IMR-90 (cell line): ENCODE measurements around the gene MICU1. TPM values are rescaled to one million over a fixed set of nuclear protein-coding genes. Genes with fewer than 3 reads are reported as not detected.

ENCODE experiments used
- ATAC-seq: fragments of 200-7000 bp; cut with Tn5 transposase; 2 replicates; pipeline ENCODE4 v1.9.1; 2020; ENCODE audit warnings: low read depth, mild to moderate bottlenecking, moderate library complexity
- BruUV-seq: library from RNA; stranded (reverse); fragments of 400-500 nt; replicated peaks from 2 replicates; lab custom pipeline; 2021; lab: Mats Ljungman, UMichigan
- CTCF ChIA-PET: fragments of 300-600 bp; formaldehyde crosslinking; extraction: SDS; loops from one replicate; lab custom pipeline; 2021; ENCODE audit warnings: antibody characterized with exemption; lab: Yijun Ruan, JAX
- POLR2A ChIA-PET: fragments of 300-600 bp; sonication (Branson Sonifier 250); formaldehyde crosslinking; loops from one replicate; lab custom pipeline; 2022; ENCODE audit warnings: antibody characterized with exemption; ENCODE audit not compliant: unreplicated experiment; lab: Charles Lee
- DNase-seq: peaks from one replicate; pipeline ENCODE4 v3.0.0; 2013
- H2AFZ ChIP-seq: replicated peaks from 2 replicates; pipeline ENCODE3; 2013; ENCODE audit warnings: low read length, mild to moderate bottlenecking; ENCODE audit not compliant: poor library complexity
- H2AK5ac ChIP-seq: 2 replicates; pipeline ENCODE4 v1.6.1; 2013; ENCODE audit warnings: low read depth, low read length, inconsistent platforms
- H2AK9ac ChIP-seq: replicated peaks from 2 replicates; pipeline ENCODE3; 2013; ENCODE audit warnings: mild to moderate bottlenecking, low read depth, low read length, moderate library complexity; ENCODE audit not compliant: poor library complexity
- H2BK120ac ChIP-seq: 2 replicates; pipeline ENCODE4 v1.6.1; 2013; ENCODE audit warnings: low read depth, low read length, inconsistent platforms
- H2BK15ac ChIP-seq: 3 replicates; pipeline ENCODE4 v1.6.1; 2013; ENCODE audit warnings: low read depth, low read length, inconsistent platforms
- H2BK20ac ChIP-seq: 2 replicates; pipeline ENCODE4 v1.6.1; 2013; ENCODE audit warnings: low read depth, mild to moderate bottlenecking, inconsistent platforms, low read length, moderate library complexity
- H2BK5ac ChIP-seq: 2 replicates; pipeline ENCODE4 v1.6.1; 2013; ENCODE audit warnings: mild to moderate bottlenecking, low read depth, low read length, inconsistent platforms; ENCODE audit not compliant: poor library complexity, severe bottlenecking
- H3K14ac ChIP-seq: replicated peaks from 2 replicates; pipeline ENCODE4 v1.6.1; 2013; ENCODE audit warnings: low read depth, low read length, inconsistent platforms
- H3K18ac ChIP-seq: 2 replicates; pipeline ENCODE4 v1.6.1; 2013; ENCODE audit warnings: low read depth, low read length, control low read depth
- H3K23ac ChIP-seq: 2 replicates; pipeline ENCODE4 v1.6.1; 2013; ENCODE audit warnings: low read depth, low read length, inconsistent platforms
- H3K27ac ChIP-seq: 2 replicates; pipeline ENCODE4 v1.5.1; 2013; ENCODE audit warnings: mild to moderate bottlenecking, control low read depth, low read length; ENCODE audit not compliant: insufficient read depth
- H3K27me3 ChIP-seq: 2 replicates; pipeline ENCODE4 v1.6.1; 2013; ENCODE audit warnings: low read length; ENCODE audit not compliant: control insufficient read depth, insufficient read depth
- H3K36me3 ChIP-seq: 2 replicates; pipeline ENCODE4 v1.6.1; 2013; ENCODE audit warnings: low read length, mixed read lengths; ENCODE audit not compliant: control insufficient read depth, insufficient read depth
- H3K4ac ChIP-seq: 2 replicates; pipeline ENCODE4 v1.6.1; 2013; ENCODE audit warnings: low read depth, low read length, inconsistent platforms
- H3K4me1 ChIP-seq: 2 replicates; pipeline ENCODE4 v1.6.1; 2013; ENCODE audit warnings: low read length, mixed read lengths; ENCODE audit not compliant: control insufficient read depth, insufficient read depth
- H3K4me2 ChIP-seq: 2 replicates; pipeline ENCODE4 v1.6.1; 2013; ENCODE audit warnings: low read depth, mild to moderate bottlenecking, control low read depth, low read length, moderate library complexity
- H3K4me3 ChIP-seq: 2 replicates; pipeline ENCODE4 v1.5.1; 2013; ENCODE audit warnings: low read depth, mild to moderate bottlenecking, control low read depth, low read length, moderate library complexity; ENCODE audit not compliant: insufficient read depth
- H3K56ac ChIP-seq: 2 replicates; pipeline ENCODE4 v1.6.1; 2013; ENCODE audit warnings: low read length, inconsistent platforms; ENCODE audit not compliant: insufficient read depth; ENCODE audit errors: extremely low read depth
- H3K79me1 ChIP-seq, 2 experiments: 2 replicates each; pipeline ENCODE4 v1.6.1; 2013; ENCODE audit warnings: low read length in 2 of 2, inconsistent platforms in 1 of 2, low read depth in 1 of 2
- H3K9ac ChIP-seq: 2 replicates; pipeline ENCODE4 v1.6.1; 2013; ENCODE audit warnings: low read depth, low read length, control low read depth
- H3K9me1 ChIP-seq: 2 replicates; pipeline ENCODE4 v1.6.1; 2013; ENCODE audit warnings: low read length, inconsistent platforms; ENCODE audit not compliant: insufficient read depth
- H3K9me3 ChIP-seq: 2 replicates; pipeline ENCODE4 v1.6.1; 2013; ENCODE audit warnings: low read length; ENCODE audit not compliant: control insufficient read depth, insufficient read depth
- H4K20me1 ChIP-seq: 2 replicates; pipeline ENCODE4 v1.6.1; 2013; ENCODE audit warnings: low read length, inconsistent platforms; ENCODE audit not compliant: insufficient read depth
- H4K5ac ChIP-seq: 2 replicates; pipeline ENCODE4 v1.6.1; 2013; ENCODE audit warnings: mild to moderate bottlenecking, low read depth, low read length, control low read depth
- H4K8ac ChIP-seq, 2 experiments: 2 replicates each; pipeline ENCODE4 v1.6.1; 2013; ENCODE audit warnings: low read depth in 2 of 2, low read length in 2 of 2, control low read depth in 1 of 2, inconsistent platforms in 1 of 2
- H4K91ac ChIP-seq: 2 replicates; pipeline ENCODE4 v1.6.1; 2013; ENCODE audit warnings: low read depth, low read length, inconsistent platforms; ENCODE audit not compliant: insufficient read depth
- CEBPB ChIP-seq: IDR thresholded peaks from 2 replicates; pipeline ENCODE4 v1.6.1; 2012; ENCODE audit warnings: low read depth, low read length, improper control_type of control experiment
- MAZ ChIP-seq: IDR thresholded peaks from 2 replicates; pipeline ENCODE4 v1.6.1; 2012; ENCODE audit warnings: low read depth, mild to moderate bottlenecking, low read length, improper control_type of control experiment, moderate library complexity, borderline replicate concordance
- MXI1 ChIP-seq: IDR thresholded peaks from 2 replicates; pipeline ENCODE4 v1.6.1; 2012; ENCODE audit warnings: low read depth, mild to moderate bottlenecking, low read length, moderate library complexity, borderline replicate concordance
- RAD21 ChIP-seq: IDR thresholded peaks from 2 replicates; pipeline ENCODE4 v1.6.1; 2012; ENCODE audit warnings: low read length, improper control_type of control experiment
- dilution Hi-C: fragments of 300-500 bp; cut with HindIII; formaldehyde crosslinking; loops from one replicate; pipeline ENCODE4 v1.14.3; 2018; ENCODE audit warnings: low sequenced_read_pairs; ENCODE audit not compliant: unreplicated experiment
- in situ Hi-C: fragments of 300-500 bp; cut with MboI; formaldehyde crosslinking; loops from 3 replicates; pipeline ENCODE4 v1.14.3; 2019; ENCODE audit warnings: low sequenced_read_pairs, inconsistent platforms, mixed read lengths
- intact Hi-C: fragments of 100-400 bp; cut with micrococcal nuclease; formaldehyde crosslinking; loops from 2 replicates; pipeline ENCODE4 v1.10.0; 2022
- polyA plus RNA-seq, 3 experiments: library from polyadenylated mRNA; depleted of rRNA; stranded (reverse); fragments of >200 nt; gene quantifications; 2 replicates each; pipeline ENCODE4 v1.2.3, GENCODE V29; 2012; ENCODE audit warnings: low replicate concordance in 1 of 3
- total RNA-seq: library from RNA; depleted of rRNA; stranded (reverse); fragments of >200 nt; gene quantifications from 2 replicates; pipeline ENCODE4 v1.2.3, GENCODE V29; 2012

Gene MICU1
- total and polyA plus RNA-seq, 2 of the 4 experiments (the other 2 are of a cell fraction): 43.6 to 44.7 TPM

- no TSS peak for BruUV-seq
- Histone ChIP-seq H3K79me1 (peaks cover 0 to 6% of the 10 kb centered on the region in 2 experiments; a peak in 2 of 4 replicates), H4K5ac (no peak overlapping the region), H2AK9ac (no peak overlapping the region), H2BK5ac (no peak overlapping the region), H3K18ac (no peak overlapping the region), H2BK120ac (no peak overlapping the region), H3K4ac (no peak overlapping the region), H3K14ac (no peak overlapping the region), H3K56ac (no peak overlapping the region), H2AFZ (no peak overlapping the region), H2BK15ac (no peak overlapping the region), H3K4me1 (peaks cover 2% of the 10 kb centered on the region), H3K9ac (no peak overlapping the region), H3K23ac (no peak overlapping the region), H3K4me3 (no peak overlapping the region), H3K36me3 (peaks cover 14% of the 10 kb centered on the region), H3K9me3 (no peaks in the 10 kb centered on the region), H2AK5ac (no peak overlapping the region), H4K8ac (no peak overlapping the region), H2BK20ac (no peak overlapping the region), H4K20me1 (no peaks in the 10 kb centered on the region), H3K27me3 (no peaks in the 10 kb centered on the region), H3K9me1 (no peaks in the 10 kb centered on the region; the same call in none of the 2 replicates), H4K91ac (no peak overlapping the region), H3K4me2 (no peak overlapping the region), H3K27ac (peak overlapping the region; percentile 13; the same call in 1 of the 2 replicates)
- in situ Hi-C loops: no loop called here
- ChIA-PET POLR2A (interaction anchor here (0.7 kb wide), 1 partner anchor 142 kb away, joined by 6 read pairs; no protein-coding TSS in a partner anchor), CTCF (no interaction called here)
- DNase-seq (peak; percentile 90), ATAC-seq (peak; percentile 81)
- TF ChIP-seq RAD21: no peak
- TF ChIP-seq MXI1: 0 out of 2 replicates have a peak, but pooled peaks have one; percentile 41
- no peak for TF ChIP-seq MAZ
- TF ChIP-seq CEBPB: peak; percentile 97
- dilution Hi-C loops: no loop called here
- intact Hi-C loops: no loop called here
Observed at GRCh38 chr10:72552857-72553256, 73.0 kb downstream of the MICU1 start.
